NCI-H128 (cell line): ENCODE data around the gene PCDHGB2.
"Not testable (repeated sequence)": the region's sequence is repeated elsewhere in the genome, so short reads cannot be mapped to it uniquely, and the experiment has no call there.

Experiments used
- DNase-seq: peaks from one replicate; lab custom pipeline; 2025; ENCODE audit not compliant: unreplicated experiment; lab: John Stamatoyannopoulos, UW

Gene PCDHGB2

GRCh38 chr5:141384471-141385267 lies 24.9 kb downstream of the PCDHGB2 start:
- no peak for DNase-seq

GRCh38 chr5:141387557-141388311 lies 27.9 kb downstream of the PCDHGB2 start, which contains the start of gene PCDHGB4:
Gene PCDHGB4, plus strand, starts transcription at chr5:141387698. Its CDS starts 187 bp downstream, at chr5:141387885.
- DNase-seq, result not testable (repeated sequence)

GRCh38 chr5:141388661-141389060 lies 28.9 kb downstream of the PCDHGB2 start:
- no peak for DNase-seq

GRCh38 chr5:141389153-141390042 lies 29.6 kb downstream of the PCDHGB2 start:
- no peak for DNase-seq

GRCh38 chr5:141392429-141393198 lies 32.8 kb downstream of the PCDHGB2 start, which contains the start of gene PCDHGA8:
Gene PCDHGA8, plus strand, starts transcription at chr5:141392633. Its CDS starts 181 bp downstream, at chr5:141392814.
- no peak for DNase-seq

- DNase-seq, result no peak
Observed at GRCh38 chr5:141393267-141393666, 33.5 kb downstream of the PCDHGB2 start.

- DNase-seq, result not testable (repeated sequence)
Observed at GRCh38 chr5:141394401-141395187, 34.8 kb downstream of the PCDHGB2 start.

GRCh38 chr5:141397756-141398551 lies 38.2 kb downstream of the PCDHGB2 start, which contains the start of gene PCDHGB5:
Gene PCDHGB5, plus strand, starts transcription at chr5:141397947. Its CDS starts 181 bp downstream, at chr5:141398128.
- DNase-seq, result not testable (repeated sequence)

- no peak for DNase-seq
Observed at GRCh38 chr5:141398608-141399007, 38.8 kb downstream of the PCDHGB2 start.

- DNase-seq, result no peak
Observed at GRCh38 chr5:141399555-141400258, 39.9 kb downstream of the PCDHGB2 start.

GRCh38 chr5:141402553-141403243 lies 42.9 kb downstream of the PCDHGB2 start, which contains the start of gene PCDHGA9:
Gene PCDHGA9, plus strand, starts transcription at chr5:141402778. Its CDS starts 175 bp downstream, at chr5:141402953.
- DNase-seq, result no peak

- DNase-seq, result no peak
Observed at GRCh38 chr5:141403387-141403786, 43.6 kb downstream of the PCDHGB2 start.

GRCh38 chr5:141407790-141408505 lies 48.2 kb downstream of the PCDHGB2 start, which contains the start of gene PCDHGB6:
Gene PCDHGB6, plus strand, starts transcription at chr5:141408021. Its CDS starts 182 bp downstream, at chr5:141408203.
- not testable (repeated sequence) for DNase-seq

GRCh38 chr5:141409598-141410306 lies 50.0 kb downstream of the PCDHGB2 start:
- DNase-seq, result no peak

- no peak for DNase-seq
Observed at GRCh38 chr5:141411575-141411974, 51.8 kb downstream of the PCDHGB2 start.
